ENCODE results near the gene KLHDC7A.

- TF ChIP-seq, protein P1, sequence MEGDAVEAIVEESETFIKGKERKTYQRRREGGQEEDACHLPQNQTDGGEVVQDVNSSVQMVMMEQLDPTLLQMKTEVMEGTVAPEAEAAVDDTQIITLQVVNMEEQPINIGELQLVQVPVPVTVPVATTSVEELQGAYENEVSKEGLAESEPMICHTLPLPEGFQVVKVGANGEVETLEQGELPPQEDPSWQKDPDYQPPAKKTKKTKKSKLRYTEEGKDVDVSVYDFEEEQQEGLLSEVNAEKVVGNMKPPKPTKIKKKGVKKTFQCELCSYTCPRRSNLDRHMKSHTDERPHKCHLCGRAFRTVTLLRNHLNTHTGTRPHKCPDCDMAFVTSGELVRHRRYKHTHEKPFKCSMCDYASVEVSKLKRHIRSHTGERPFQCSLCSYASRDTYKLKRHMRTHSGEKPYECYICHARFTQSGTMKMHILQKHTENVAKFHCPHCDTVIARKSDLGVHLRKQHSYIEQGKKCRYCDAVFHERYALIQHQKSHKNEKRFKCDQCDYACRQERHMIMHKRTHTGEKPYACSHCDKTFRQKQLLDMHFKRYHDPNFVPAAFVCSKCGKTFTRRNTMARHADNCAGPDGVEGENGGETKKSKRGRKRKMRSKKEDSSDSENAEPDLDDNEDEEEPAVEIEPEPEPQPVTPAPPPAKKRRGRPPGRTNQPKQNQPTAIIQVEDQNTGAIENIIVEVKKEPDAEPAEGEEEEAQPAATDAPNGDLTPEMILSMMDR (IDR thresholded peaks at IDR 0.05), result no peak
- no peak for TF ChIP-seq POLR2A (IDR thresholded peaks at IDR 0.05)
- no peak for TF ChIP-seq POLR2AphosphoS5 (IDR thresholded peaks at IDR 0.05)
Observed at GRCh38 chr1:18516473-18516872, 35.7 kb downstream of the KLHDC7A start.
